Nucleus accumbens (tissue), 56 donors: Measurements from ENCODE around the gene KCTD17.

ENCODE experiments used
- DNase-seq, 56 donors: peaks; one replicate each; lab custom pipeline; 2025; lab: John Stamatoyannopoulos, UW

KCTD17 gene

GRCh38 chr22:37097346-37097745 lies 45.8 kb downstream of the KCTD17 start:
- DNase-seq, result no peak

- DNase-seq, result no peak
These were observed 47.5 kb downstream of the KCTD17 start for GRCh38 chr22:37098976-37099591.

GRCh38 chr22:37100589-37101127 lies 49.1 kb downstream of the KCTD17 start:
- DNase-seq, result no peak

DNA sequence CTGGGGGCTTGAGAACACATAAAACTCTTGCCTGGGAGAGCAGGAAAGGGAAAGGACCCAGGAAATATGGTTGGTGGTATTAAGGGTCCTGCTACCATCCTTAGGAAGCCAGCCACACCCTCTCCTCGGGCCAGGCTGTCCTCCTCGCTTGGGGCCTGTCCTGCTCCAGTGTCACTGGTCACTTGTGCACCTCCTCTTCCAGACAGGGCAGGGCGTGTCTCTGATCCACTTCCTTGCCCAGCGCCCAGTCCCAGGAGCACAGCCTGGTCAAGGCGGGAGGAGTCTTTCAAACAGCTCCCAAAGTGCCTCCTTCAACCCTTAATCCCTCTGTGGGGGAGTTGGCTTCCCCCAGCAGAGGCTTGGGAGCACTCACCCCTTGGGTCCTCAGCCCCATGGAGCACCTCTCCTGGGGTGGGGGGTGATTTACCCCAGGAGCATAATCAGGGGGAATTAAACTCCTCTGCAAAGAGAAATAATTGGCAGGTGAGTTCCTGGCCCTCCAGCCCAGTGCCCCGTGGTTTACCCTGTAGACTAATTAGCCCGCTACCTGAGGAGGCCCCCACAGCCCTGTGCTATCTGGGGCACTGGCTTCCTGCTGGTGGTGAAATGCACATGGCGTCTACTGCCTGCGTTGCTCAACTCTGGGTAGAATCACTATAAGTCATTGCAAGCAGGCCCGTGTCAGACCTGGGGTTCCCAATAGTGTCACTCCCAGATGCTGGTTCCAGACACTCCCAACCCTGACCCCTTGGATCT lies 49.9 kb downstream of the KCTD17 start:
- no peak for DNase-seq

- DNase-seq, result no peak
These were observed 51.6 kb downstream of the KCTD17 start for GRCh38 chr22:37103151-37103550.

GRCh38 chr22:37103656-37104452 lies 52.3 kb downstream of the KCTD17 start:
- no peak for DNase-seq

DNA sequence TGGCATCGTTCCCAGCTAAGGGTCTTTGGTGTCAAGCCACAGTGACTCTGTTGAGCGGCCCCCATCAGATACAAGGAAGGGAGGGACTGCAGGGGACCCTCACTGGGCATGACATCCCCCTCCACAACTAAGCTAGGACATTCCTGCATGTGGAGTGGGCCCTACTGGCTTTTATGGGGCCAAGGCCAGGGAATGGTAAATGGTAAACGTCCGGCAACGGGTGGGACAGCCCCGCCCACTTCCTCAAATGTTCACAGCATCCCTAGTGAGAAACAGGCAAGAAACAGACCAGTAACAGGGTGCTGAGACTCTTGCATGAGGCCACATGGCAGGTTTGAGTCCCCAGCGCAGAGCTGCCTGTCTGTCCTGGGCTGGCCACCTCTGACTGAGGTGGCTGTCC lies 53.6 kb downstream of the KCTD17 start:
- DNase-seq, result no peak

- no peak for DNase-seq
These were observed 54.4 kb downstream of the KCTD17 start for GRCh38 chr22:37105990-37106389.

DNA sequence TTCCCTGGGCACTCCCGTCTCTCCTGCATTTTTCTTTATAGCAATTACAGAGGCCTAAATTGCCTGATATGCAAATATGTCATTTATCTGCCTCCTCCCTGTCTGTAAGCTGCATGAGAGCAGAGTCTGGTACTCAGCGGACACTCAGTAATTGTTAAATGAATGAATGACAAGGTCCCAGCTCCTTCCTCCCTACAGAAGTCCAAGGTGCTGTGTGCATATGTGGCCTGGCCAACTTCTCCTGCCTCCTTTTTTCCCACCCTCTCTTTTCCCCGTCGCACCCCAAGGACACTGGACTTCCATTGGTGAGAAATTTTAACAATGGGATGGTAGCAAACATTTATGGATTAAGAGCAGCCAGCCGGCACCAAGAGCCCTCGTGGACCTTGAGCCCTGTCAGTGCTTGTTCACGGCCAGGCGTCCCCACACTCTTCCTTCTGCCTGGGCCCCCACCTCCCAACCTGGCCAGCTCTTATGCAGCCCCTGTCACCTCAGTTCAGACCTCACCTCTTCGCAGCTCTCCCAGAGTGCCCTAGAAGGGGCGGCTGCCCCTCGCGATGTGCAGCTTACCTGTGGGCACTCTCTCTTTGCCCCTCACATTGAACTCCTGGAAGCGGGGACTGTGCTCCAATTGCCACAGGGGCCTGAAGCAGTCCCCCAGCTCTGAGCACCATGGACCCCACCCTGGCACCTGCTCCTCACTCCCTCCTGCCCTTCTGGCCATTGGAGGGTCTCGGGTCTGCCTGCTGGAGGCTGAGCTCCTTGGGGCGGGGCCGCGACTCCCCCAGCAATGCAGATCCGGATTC lies 56.5 kb downstream of the KCTD17 start:
- DNase-seq, result no peak

GRCh38 chr22:37109242-37109917 lies 57.8 kb downstream of the KCTD17 start, which contains the start of gene TMPRSS6:
TSS of gene TMPRSS6 (minus strand) at chr22:37109713. CDS start at chr22:37103417, 6,296 bp downstream.
- DNase-seq, result no peak

DNA sequence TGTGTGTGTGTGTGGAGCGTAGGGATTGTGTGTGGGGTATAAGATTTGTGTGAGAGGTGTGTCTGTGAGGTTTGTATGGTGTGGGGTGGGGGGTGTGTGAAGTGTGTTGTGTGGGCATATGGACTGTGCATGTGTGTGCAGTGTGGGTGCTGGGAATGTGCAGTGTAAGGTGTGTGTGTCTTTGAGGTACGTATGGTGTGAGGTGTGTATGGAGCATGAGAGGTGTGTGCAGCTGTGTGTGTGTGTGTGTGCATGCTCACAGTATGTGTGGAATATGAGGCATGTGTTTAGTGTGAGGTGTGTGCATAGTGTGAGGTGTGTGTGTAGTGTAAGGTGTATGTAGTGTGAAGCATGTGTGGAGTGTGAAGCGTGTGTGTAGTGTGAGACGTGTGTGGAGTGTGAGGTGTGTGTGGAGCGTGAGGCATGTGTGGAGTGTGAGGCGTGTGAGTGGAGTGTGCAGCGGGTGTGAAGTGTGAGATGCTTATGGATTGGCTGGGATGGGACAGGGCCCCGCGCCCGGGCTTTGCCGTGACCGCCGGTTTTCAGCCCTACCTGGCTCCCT lies 59.7 kb downstream of the KCTD17 start:
- DNase-seq, result no peak

DNA sequence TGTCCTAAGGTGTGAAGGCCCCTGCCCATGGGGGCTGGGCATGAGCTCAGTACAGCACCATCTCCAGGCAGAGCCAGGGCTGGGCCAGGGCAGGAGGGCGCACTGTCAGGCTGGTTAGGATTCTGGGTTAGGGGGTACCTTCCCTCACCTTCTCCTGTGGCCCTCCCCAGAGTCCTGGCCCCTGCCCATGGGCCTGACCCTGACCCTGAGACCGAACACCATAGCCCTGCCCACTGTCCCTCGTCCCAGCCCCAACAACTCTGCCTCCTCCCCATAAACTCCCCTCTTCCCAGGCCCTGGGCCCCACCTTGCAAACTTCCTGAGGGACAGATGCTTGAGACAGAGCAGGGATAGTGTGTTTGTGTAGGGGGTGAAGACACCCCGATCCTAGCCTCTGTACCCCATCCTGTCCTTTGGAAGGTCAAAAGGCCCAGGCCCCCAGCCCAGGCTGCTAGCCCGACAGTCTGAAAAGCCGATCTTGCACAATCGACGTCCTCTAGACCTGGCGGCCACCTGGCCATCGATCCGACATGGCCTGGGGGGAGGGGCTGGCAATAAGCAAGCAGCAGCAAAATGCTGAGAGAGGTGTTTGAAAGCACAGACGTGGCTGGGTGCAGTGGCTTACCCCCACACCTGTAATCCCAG lies 60.7 kb downstream of the KCTD17 start:
- DNase-seq, result no peak
